Ascending aorta (tissue), 2 donors: ENCODE results near the gene MYO3B. TPM values are rescaled to one million over a fixed set of nuclear protein-coding genes. Genes with fewer than 3 reads are reported as not detected.

ENCODE experiments used
- DNase-seq, 2 donors: peaks; one replicate each; pipeline ENCODE4 v3.0.0-alpha.2; 2019; ENCODE audit warnings: low spot score in 2 of 2
- H3K27ac ChIP-seq, 2 donors: fragments of 200-600 bp; sonication (generic); one replicate each; pipeline ENCODE4 v1.5.1; 2016 to 2017; ENCODE audit warnings: mild to moderate bottlenecking in 1 of 2
- H3K27me3 ChIP-seq: fragments of 200-600 bp; sonication (generic); one replicate; pipeline ENCODE4 v1.5.1; 2017
- H3K36me3 ChIP-seq, 2 donors: fragments of 200-600 bp; sonication (generic); one replicate each; pipeline ENCODE4 v1.5.1; 2016
- H3K4me1 ChIP-seq, 2 donors: fragments of 200-600 bp; sonication (generic); one replicate each; pipeline ENCODE4 v1.5.1; 2016 to 2017; ENCODE audit warnings: mild to moderate bottlenecking in 1 of 2
- H3K4me3 ChIP-seq, 2 donors: fragments of 200-600 bp; sonication (generic); one replicate each; pipeline ENCODE4 v1.5.1; 2016 to 2017; ENCODE audit warnings: mild to moderate bottlenecking in 1 of 2
- H3K9me3 ChIP-seq, 2 donors: fragments of 200-600 bp; sonication (generic); one replicate each; pipeline ENCODE4 v1.5.1; 2016
- intact Hi-C: fragments of 100-400 bp; cut with DNase I; formaldehyde crosslinking; loops from one replicate; pipeline ENCODE4 v1.15.1; 2023
- total RNA-seq: library from RNA; depleted of rRNA; stranded (reverse); fragments of >200 nt; gene quantifications from one replicate; pipeline ENCODE4 v1.1.0, GENCODE V29; 2016
- TF ChIP-seq, protein P1 (sequence below), 3 experiments: fragments of 200-600 bp in 2 of 3; fragments of 450-650 bp in 1 of 3; sonication (generic) in 2 of 3; IDR thresholded peaks; one replicate each; pipeline ENCODE4 v1.5.1; 2016 to 2019; ENCODE audit warnings: antibody characterized with exemption in 3 of 3, mild to moderate bottlenecking in 1 of 3, moderate library complexity in 1 of 3

The MYO3B gene
- total RNA-seq, 1 donor from 2014 or later = not detected

GRCh38 chr2:170204298-170204951 lies 26.5 kb downstream of the MYO3B start:
- H3K4me3 ChIP-seq = no peak overlapping the region
- H3K27ac ChIP-seq = no peak overlapping the region
- H3K4me1 ChIP-seq = no peaks in the 10 kb centered on the region
- H3K36me3 ChIP-seq = no peaks in the 10 kb centered on the region
- TF ChIP-seq, protein P1, sequence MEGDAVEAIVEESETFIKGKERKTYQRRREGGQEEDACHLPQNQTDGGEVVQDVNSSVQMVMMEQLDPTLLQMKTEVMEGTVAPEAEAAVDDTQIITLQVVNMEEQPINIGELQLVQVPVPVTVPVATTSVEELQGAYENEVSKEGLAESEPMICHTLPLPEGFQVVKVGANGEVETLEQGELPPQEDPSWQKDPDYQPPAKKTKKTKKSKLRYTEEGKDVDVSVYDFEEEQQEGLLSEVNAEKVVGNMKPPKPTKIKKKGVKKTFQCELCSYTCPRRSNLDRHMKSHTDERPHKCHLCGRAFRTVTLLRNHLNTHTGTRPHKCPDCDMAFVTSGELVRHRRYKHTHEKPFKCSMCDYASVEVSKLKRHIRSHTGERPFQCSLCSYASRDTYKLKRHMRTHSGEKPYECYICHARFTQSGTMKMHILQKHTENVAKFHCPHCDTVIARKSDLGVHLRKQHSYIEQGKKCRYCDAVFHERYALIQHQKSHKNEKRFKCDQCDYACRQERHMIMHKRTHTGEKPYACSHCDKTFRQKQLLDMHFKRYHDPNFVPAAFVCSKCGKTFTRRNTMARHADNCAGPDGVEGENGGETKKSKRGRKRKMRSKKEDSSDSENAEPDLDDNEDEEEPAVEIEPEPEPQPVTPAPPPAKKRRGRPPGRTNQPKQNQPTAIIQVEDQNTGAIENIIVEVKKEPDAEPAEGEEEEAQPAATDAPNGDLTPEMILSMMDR (IDR thresholded peaks at IDR 0.05) = no peak
- intact Hi-C loops = no loop called here
- no peak for DNase-seq
- H3K9me3 ChIP-seq = no peaks in the 10 kb centered on the region
- no peaks in the 10 kb centered on the region for H3K27me3 ChIP-seq

- no peaks in the 10 kb centered on the region for H3K36me3 ChIP-seq
- no peaks in the 10 kb centered on the region for H3K27me3 ChIP-seq
- intact Hi-C loops = no loop called here
- no peak overlapping the region for H3K4me3 ChIP-seq
- no peaks in the 10 kb centered on the region for H3K4me1 ChIP-seq
- no peaks in the 10 kb centered on the region for H3K9me3 ChIP-seq
- DNase-seq = no peak
- TF ChIP-seq, protein P1 (IDR thresholded peaks at IDR 0.05) = no peak
- H3K27ac ChIP-seq = no peak overlapping the region
Observed at GRCh38 chr2:170206246-170206645, 28.3 kb downstream of the MYO3B start.

- intact Hi-C loops = no loop called here
- Histone ChIP-seq H3K9me3 (no peaks in the 10 kb centered on the region), H3K27me3 (no peaks in the 10 kb centered on the region), H3K4me1 (no peaks in the 10 kb centered on the region), H3K4me3 (no peak overlapping the region), H3K36me3 (no peaks in the 10 kb centered on the region), H3K27ac (no peak overlapping the region)
- DNase-seq = no peak
- TF ChIP-seq, protein P1 (IDR thresholded peaks at IDR 0.05) = no peak
Observed at GRCh38 chr2:170206805-170207407, 29.0 kb downstream of the MYO3B start.

GRCh38 chr2:170207901-170208300 lies 30.0 kb downstream of the MYO3B start:
- no peak overlapping the region for H3K27ac ChIP-seq
- no peaks in the 10 kb centered on the region for H3K27me3 ChIP-seq
- intact Hi-C loops = no loop called here
- no peak overlapping the region for H3K4me3 ChIP-seq
- no peaks in the 10 kb centered on the region for H3K36me3 ChIP-seq
- no peaks in the 10 kb centered on the region for H3K9me3 ChIP-seq
- TF ChIP-seq, protein P1 (IDR thresholded peaks at IDR 0.05) = no peak
- no peak for DNase-seq
- no peaks in the 10 kb centered on the region for H3K4me1 ChIP-seq

DNA sequence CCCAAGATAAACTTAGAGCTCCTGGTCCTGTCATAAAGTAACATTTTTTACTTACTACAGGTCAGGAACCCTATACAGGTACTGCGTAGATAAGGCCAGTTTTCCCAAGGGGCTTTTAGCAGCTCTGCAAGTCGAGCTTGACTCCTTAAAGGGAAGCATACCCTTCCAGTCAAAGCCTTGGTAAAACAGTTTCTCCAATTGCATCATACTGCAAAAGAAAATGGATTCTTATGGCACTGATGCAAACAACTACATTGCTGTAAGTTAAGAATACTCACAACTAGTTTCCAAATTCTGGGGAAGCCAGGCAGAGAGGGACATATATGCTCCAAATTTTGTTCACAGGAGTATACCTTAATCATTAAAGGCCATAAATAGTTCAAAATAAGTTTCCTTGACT lies 31.0 kb downstream of the MYO3B start:
- no peaks in the 10 kb centered on the region for H3K27me3 ChIP-seq
- TF ChIP-seq, protein P1 (IDR thresholded peaks at IDR 0.05) = no peak
- H3K9me3 ChIP-seq = no peaks in the 10 kb centered on the region
- no peak overlapping the region for H3K27ac ChIP-seq
- no peaks in the 10 kb centered on the region for H3K4me1 ChIP-seq
- DNase-seq = no peak
- no peaks in the 10 kb centered on the region for H3K36me3 ChIP-seq
- intact Hi-C loops = no loop called here
- H3K4me3 ChIP-seq = no peak overlapping the region
